Measurements from ENCODE around the gene CDK5RAP2. TPM values are rescaled to one million over a fixed set of nuclear protein-coding genes. Genes with fewer than 3 reads are reported as not detected.

The CDK5RAP2 gene
- total RNA-seq, 1 donor from 2014 or later = 48.2 TPM

GRCh38 chr9:120377268-120378159 lies 202.5 kb downstream of the CDK5RAP2 start:
- peak; percentile 26 for DNase-seq (ENCODE audit: low spot score)
- intact Hi-C loops (cut with DNase I) = no loop called here

GRCh38 chr9:120376101-120376500 lies 203.9 kb downstream of the CDK5RAP2 start:
- intact Hi-C loops (cut with DNase I) = no loop called here
- no peak for DNase-seq (ENCODE audit: low spot score)

- intact Hi-C loops (cut with DNase I) = no loop called here
- DNase-seq (ENCODE audit: low spot score) = peak; percentile 64
Measured at GRCh38 chr9:120375316-120375715, 204.7 kb downstream of the CDK5RAP2 start.

- DNase-seq (ENCODE audit: low spot score) = peak; percentile 53
- intact Hi-C loops (cut with DNase I) = no loop called here
Measured at GRCh38 chr9:120374817-120375216, 205.2 kb downstream of the CDK5RAP2 start.

- intact Hi-C loops (cut with DNase I) = no loop called here
- peak; percentile 47 for DNase-seq (ENCODE audit: low spot score)
Measured at GRCh38 chr9:120374239-120374638, 205.7 kb downstream of the CDK5RAP2 start.

GRCh38 chr9:120372040-120372439 lies 207.9 kb downstream of the CDK5RAP2 start:
- DNase-seq (ENCODE audit: low spot score) = peak; percentile 19
- intact Hi-C loops (cut with DNase I) = no loop called here

- peak; percentile 12 for DNase-seq (ENCODE audit: low spot score)
- intact Hi-C loops (cut with DNase I) = no loop called here
Measured at GRCh38 chr9:120369608-120370220, 210.3 kb downstream of the CDK5RAP2 start.

GRCh38 chr9:120368799-120369198 lies 211.2 kb downstream of the CDK5RAP2 start:
- peak; percentile 20 for DNase-seq (ENCODE audit: low spot score)
- intact Hi-C loops (cut with DNase I) = no loop called here

GRCh38 chr9:120366644-120367019 lies 213.3 kb downstream of the CDK5RAP2 start:
- peak; percentile 51 for DNase-seq (ENCODE audit: low spot score)

GRCh38 chr9:120365386-120365785 lies 214.6 kb downstream of the CDK5RAP2 start:
- intact Hi-C loops (cut with DNase I) = no loop called here
- no peak for DNase-seq (ENCODE audit: low spot score)

More at GRCh38 chr9:120366644-120367019, 213.3 kb downstream of the CDK5RAP2 start:
- intact Hi-C loops (cut with DNase I) = no loop called here

- DNase-seq (ENCODE audit: low spot score) = no peak
- intact Hi-C loops (cut with DNase I) = no loop called here
Measured at GRCh38 chr9:120363697-120364096, 216.3 kb downstream of the CDK5RAP2 start.

GRCh38 chr9:120362446-120362845 lies 217.5 kb downstream of the CDK5RAP2 start:
- no peak for DNase-seq (ENCODE audit: low spot score)
- intact Hi-C loops (cut with DNase I) = no loop called here

- intact Hi-C loops (cut with DNase I) = no loop called here
- no peak for DNase-seq (ENCODE audit: low spot score)
Measured at GRCh38 chr9:120361551-120361950, 218.4 kb downstream of the CDK5RAP2 start.

GRCh38 chr9:120360510-120360909 lies 219.5 kb downstream of the CDK5RAP2 start:
- intact Hi-C loops (cut with DNase I) = no loop called here
- no peak for DNase-seq (ENCODE audit: low spot score)

GRCh38 chr9:120360046-120360445 lies 219.9 kb downstream of the CDK5RAP2 start:
- no peak for DNase-seq (ENCODE audit: low spot score)
- intact Hi-C loops (cut with DNase I) = no loop called here

- DNase-seq (ENCODE audit: low spot score) = no peak
- intact Hi-C loops (cut with DNase I) = no loop called here
Measured at GRCh38 chr9:120358877-120359276, 221.1 kb downstream of the CDK5RAP2 start.

- intact Hi-C loops (cut with DNase I) = no loop called here
Measured at GRCh38 chr9:120353506-120353905, 226.5 kb downstream of the CDK5RAP2 start.

GRCh38 chr9:120351106-120351505 lies 228.9 kb downstream of the CDK5RAP2 start:
- no peak for DNase-seq (ENCODE audit: low spot score)
- intact Hi-C loops (cut with DNase I) = no loop called here

More at GRCh38 chr9:120353506-120353905, 226.5 kb downstream of the CDK5RAP2 start:
- DNase-seq (ENCODE audit: low spot score) = no peak

- intact Hi-C loops (cut with DNase I) = no loop called here
- no peak for DNase-seq (ENCODE audit: low spot score)
Measured at GRCh38 chr9:120350596-120350995, 229.4 kb downstream of the CDK5RAP2 start.

GRCh38 chr9:120348951-120349429 lies 231.0 kb downstream of the CDK5RAP2 start:
- intact Hi-C loops (cut with DNase I) = loop anchor here (1.0 kb wide), 1 partner anchor 793 kb away; no protein-coding TSS in a partner anchor
- DNase-seq (ENCODE audit: low spot score) = no peak

GRCh38 chr9:120345379-120345778 lies 234.6 kb downstream of the CDK5RAP2 start:
- no peak for DNase-seq (ENCODE audit: low spot score)
- intact Hi-C loops (cut with DNase I) = no loop called here
